ENCODE measurements around the gene TMEM51. TPM values are rescaled to one million over a fixed set of nuclear protein-coding genes. Genes with fewer than 3 reads are reported as not detected.

Gene TMEM51
- total and polyA plus RNA-seq, 10 of the 15 experiments (the other 5 are each of a cell fraction or from before 2014, with no cell fraction given) = 0.55 to 4.8 (median 3.1) TPM

GRCh38 chr1:15243275-15244043, 89.9 kb downstream of the TMEM51 start (continued):
- TF ChIP-seq ZNF217 (IDR thresholded peaks at IDR 0.05) (peak; percentile 80), CHD4 (IDR thresholded peaks at IDR 0.05) (no peak), TCF3 (IDR thresholded peaks at IDR 0.05; ENCODE audit: borderline replicate concordance, insufficient read depth, low read depth, low read length) (0 out of 2 replicates have a peak, but pooled peaks have one; percentile 10), REST (IDR thresholded peaks at IDR 0.05; ENCODE audit: low read depth, low read length) (no peak), TCF12 (IDR thresholded peaks at IDR 0.05; ENCODE audit: low read depth, low read length) (0 out of 2 replicates have a peak, but pooled peaks have one; percentile 33), IRF4 (IDR thresholded peaks at IDR 0.05; ENCODE audit: low read depth, low read length) (no peak)

- no peak overlapping the region for H3K9ac ChIP-seq (ENCODE audit: control insufficient read depth, insufficient read depth, low read length)
- no peaks in the 10 kb centered on the region for H3K79me2 ChIP-seq (ENCODE audit: control insufficient read depth, insufficient read depth, low read length)
- no peak for ATAC-seq
- WGBS (ENCODE audit: insufficient coverage, insufficient replicate concordance, low lambda C conversion rate, missing lambda C conversion rate) = 64% methylated on average over 5 of the region's 5 CpGs
- ChIA-PET CTCF (interaction anchor here (1.1 to 1.2 kb wide), 2 partner anchors 10 to 27 kb away, joined by 3 to 5 read pairs; no protein-coding TSS in a partner anchor), RAD21 (ENCODE audit: unreplicated experiment) (interaction anchor here (2.0 kb wide), 1 partner anchor 89 kb away, joined by 6 read pairs; no protein-coding TSS in a partner anchor), POLR2A (interaction anchor here (1.2 to 2.0 kb wide), 2 partner anchors 12 to 17 kb away, joined by 3 to 9 read pairs; no protein-coding TSS in a partner anchor), SMC1A (ENCODE audit: uncharacterized antibody, unreplicated experiment) (interaction anchor here (1.4 to 4.9 kb wide), 3 partner anchors 10 to 116 kb away, joined by 3 to 25 read pairs (median 18); no protein-coding TSS in a partner anchor)
- in situ Hi-C loops (cut with MboI) (no loop called here), intact Hi-C loops (cut with micrococcal nuclease; ENCODE audit: unreplicated experiment) (loop anchor here (5.0 kb wide), 1 partner anchor 88 kb away; no protein-coding TSS in a partner anchor)
- H4K20me1 ChIP-seq (ENCODE audit: control insufficient read depth, insufficient read depth) = no peaks in the 10 kb centered on the region
- H3K27ac ChIP-seq (ENCODE audit: control insufficient read depth, insufficient read depth) = no peak overlapping the region
- peaks cover 20% of the 10 kb centered on the region for H3K4me1 ChIP-seq (ENCODE audit: control insufficient read depth, insufficient read depth, low read length)
- H3K9me3 ChIP-seq (replicated peaks; ENCODE audit: control insufficient read depth, insufficient read depth, low read length) = peaks cover 13% of the 10 kb centered on the region; the same call in 2 of the 3 replicates
- H3K4me3 ChIP-seq = no peak overlapping the region
- no peaks in the 10 kb centered on the region for H3K27me3 ChIP-seq (replicated peaks in 1 of 2; ENCODE audit: control insufficient read depth in 2 of 2, insufficient read depth in 2 of 2, low read length in 1 of 2)
- no peak overlapping the region for H3K4me2 ChIP-seq (ENCODE audit: control insufficient read depth, insufficient read depth)
- H3K36me3 ChIP-seq (ENCODE audit: control insufficient read depth in 2 of 2, insufficient read depth in 2 of 2, low read length in 1 of 2) = no peaks in the 10 kb centered on the region
- no peak for FAIRE-seq
- H2AFZ ChIP-seq (ENCODE audit: control insufficient read depth, low read depth, low read length) = no peak overlapping the region
- no peak for DNase-seq (ENCODE audit: low read depth, low spot score)
- no TSS peak for BruUV-seq (replicated peaks)
- TF ChIP-seq RAD51 (IDR thresholded peaks at IDR 0.05) (peak; percentile 59; the same call in 1 of the 2 replicates), NKRF (conservative IDR thresholded peaks at IDR 0.05) (no peak), ESRRA (IDR thresholded peaks at IDR 0.05; ENCODE audit: low read length) (no peak), JUNB (IDR thresholded peaks at IDR 0.05) (no peak), IKZF1 (conservative IDR thresholded peaks at IDR 0.05) (no peak), FOS (IDR thresholded peaks at IDR 0.05; ENCODE audit: borderline replicate concordance, extremely low read depth, insufficient read length) (no peak), MYC (IDR thresholded peaks at IDR 0.05; ENCODE audit: insufficient read depth, insufficient read length, insufficient replicate concordance, low read length, severe bottlenecking) (no peak), ZZZ3 (IDR thresholded peaks at IDR 0.05; ENCODE audit: control insufficient read depth, insufficient read length, low read depth) (no peak), SPI1 (IDR thresholded peaks at IDR 0.05; ENCODE audit: borderline replicate concordance, insufficient read depth, low read depth, low read length) (peak; percentile 68; the same call in 1 of the 2 replicates)
Measured at GRCh38 chr1:15244813-15245212, 91.3 kb downstream of the TMEM51 start.

All from GM12878 (cell line).